Measurements from ENCODE around the gene ANO1.

DNA sequence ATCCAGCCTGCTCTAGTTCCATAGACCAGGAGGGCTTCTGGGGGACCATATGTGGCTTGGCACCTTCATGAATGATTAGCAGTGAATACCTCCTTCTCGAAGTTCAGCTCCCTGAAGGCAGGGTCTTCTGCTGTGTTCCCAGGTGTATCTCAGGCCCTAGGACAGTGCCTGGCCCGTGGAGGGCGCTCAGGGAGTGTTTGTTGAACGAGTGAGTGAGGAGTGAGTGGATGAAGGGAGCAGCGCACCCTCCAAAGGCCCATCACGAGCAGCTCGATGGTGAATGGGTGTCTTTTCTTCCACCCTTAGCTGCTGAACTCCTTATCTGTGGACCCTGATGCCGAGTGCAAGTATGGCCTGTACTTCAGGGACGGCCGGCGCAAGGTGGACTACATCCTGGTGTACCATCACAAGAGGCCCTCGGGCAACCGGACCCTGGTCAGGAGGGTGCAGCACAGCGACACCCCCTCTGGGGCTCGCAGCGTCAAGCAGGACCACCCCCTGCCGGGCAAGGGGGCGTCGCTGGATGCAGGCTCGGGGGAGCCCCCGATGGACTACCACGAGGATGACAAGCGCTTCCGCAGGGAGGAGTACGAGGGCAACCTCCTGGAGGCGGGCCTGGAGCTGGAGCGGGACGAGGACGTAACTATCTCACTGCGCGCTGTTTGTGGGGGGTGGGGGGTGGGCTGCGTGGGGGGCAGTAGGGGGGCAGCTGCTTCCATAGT, 9.5 kb downstream of the ANO1 start:
- TF ChIP-seq, protein P1, sequence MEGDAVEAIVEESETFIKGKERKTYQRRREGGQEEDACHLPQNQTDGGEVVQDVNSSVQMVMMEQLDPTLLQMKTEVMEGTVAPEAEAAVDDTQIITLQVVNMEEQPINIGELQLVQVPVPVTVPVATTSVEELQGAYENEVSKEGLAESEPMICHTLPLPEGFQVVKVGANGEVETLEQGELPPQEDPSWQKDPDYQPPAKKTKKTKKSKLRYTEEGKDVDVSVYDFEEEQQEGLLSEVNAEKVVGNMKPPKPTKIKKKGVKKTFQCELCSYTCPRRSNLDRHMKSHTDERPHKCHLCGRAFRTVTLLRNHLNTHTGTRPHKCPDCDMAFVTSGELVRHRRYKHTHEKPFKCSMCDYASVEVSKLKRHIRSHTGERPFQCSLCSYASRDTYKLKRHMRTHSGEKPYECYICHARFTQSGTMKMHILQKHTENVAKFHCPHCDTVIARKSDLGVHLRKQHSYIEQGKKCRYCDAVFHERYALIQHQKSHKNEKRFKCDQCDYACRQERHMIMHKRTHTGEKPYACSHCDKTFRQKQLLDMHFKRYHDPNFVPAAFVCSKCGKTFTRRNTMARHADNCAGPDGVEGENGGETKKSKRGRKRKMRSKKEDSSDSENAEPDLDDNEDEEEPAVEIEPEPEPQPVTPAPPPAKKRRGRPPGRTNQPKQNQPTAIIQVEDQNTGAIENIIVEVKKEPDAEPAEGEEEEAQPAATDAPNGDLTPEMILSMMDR (IDR thresholded peaks at IDR 0.05), result no peak
- no peak for TF ChIP-seq POLR2A (IDR thresholded peaks at IDR 0.05)
